ENCODE measurements around the gene BAIAP2L2.
"Not testable (repeated sequence)": the region's sequence is repeated elsewhere in the genome, so short reads cannot be mapped to it uniquely, and the experiment has no call there.

Gene BAIAP2L2

GRCh38 chr22:38127869-38128268 lies 17.4 kb upstream of the BAIAP2L2 start:
- DNase-seq = no peak

- no peak for DNase-seq
These were observed 16.6 kb upstream of the BAIAP2L2 start for GRCh38 chr22:38126928-38127668.

- no peak for DNase-seq
These were observed 15.3 kb upstream of the BAIAP2L2 start for GRCh38 chr22:38125751-38126201.

GRCh38 chr22:38125038-38125610 lies 14.6 kb upstream of the BAIAP2L2 start:
- no peak for DNase-seq

- DNase-seq = no peak
These were observed 13.9 kb upstream of the BAIAP2L2 start for GRCh38 chr22:38124236-38124974.

- no peak for DNase-seq
These were observed 12.1 kb upstream of the BAIAP2L2 start for GRCh38 chr22:38122616-38123015.

- DNase-seq = no peak
These were observed 10.1 kb upstream of the BAIAP2L2 start for GRCh38 chr22:38120359-38121110.

GRCh38 chr22:38118747-38119146 lies 8.3 kb upstream of the BAIAP2L2 start:
- DNase-seq = not testable (repeated sequence)

- DNase-seq = no peak
These were observed 7.7 kb upstream of the BAIAP2L2 start for GRCh38 chr22:38118182-38118581.

GRCh38 chr22:38117556-38117955 lies 7.1 kb upstream of the BAIAP2L2 start:
- DNase-seq = not testable (repeated sequence)

- no peak for DNase-seq
These were observed 5.1 kb upstream of the BAIAP2L2 start for GRCh38 chr22:38115423-38116205.

- DNase-seq = no peak
These were observed 4.3 kb upstream of the BAIAP2L2 start for GRCh38 chr22:38114484-38115398.

GRCh38 chr22:38112381-38112780 lies 1.9 kb upstream of the BAIAP2L2 start:
- no peak for DNase-seq

GRCh38 chr22:38111925-38112355 lies 1.5 kb upstream of the BAIAP2L2 start:
- no peak for DNase-seq

- no peak for DNase-seq
These were observed 674 bp upstream of the BAIAP2L2 start for GRCh38 chr22:38110863-38111852.

- no peak for DNase-seq
These were observed 998 bp downstream of the BAIAP2L2 start for GRCh38 chr22:38109371-38110001.

- no peak for DNase-seq
These were observed 1.7 kb downstream of the BAIAP2L2 start for GRCh38 chr22:38108561-38109319.

- DNase-seq = no peak
These were observed 2.6 kb downstream of the BAIAP2L2 start for GRCh38 chr22:38107692-38108515.

Measured in cortex of kidney (tissue), 1 donor.